A549 (cell line): ENCODE data around the gene NBL1. TPM values are rescaled to one million over a fixed set of nuclear protein-coding genes. Genes with fewer than 3 reads are reported as not detected.

Source experiments
- ATAC-seq, 2 experiments: fragments of 200-7000 bp in 1 of 2; fragments of >200 bp in 1 of 2; cut with Nextera tagmentation in 1 of 2; cut with Tn5 transposase in 1 of 2; 3 replicates each; pipeline versions ENCODE4 v1.8.0 to v1.9.1; 2018 to 2020; ENCODE audit warnings: mild to moderate bottlenecking in 1 of 2, moderate library complexity in 1 of 2
- CTCF ChIA-PET: fragments of 300-600 bp; sonication (Branson Sonifier 250); formaldehyde crosslinking; extraction: SDS; loops from one replicate; lab custom pipeline; 2021; ENCODE audit warnings: antibody characterized with exemption, inconsistent platforms; lab: Yijun Ruan, JAX
- POLR2A ChIA-PET: fragments of 350-600 bp; formaldehyde crosslinking; extraction: SDS; loops from one replicate; lab custom pipeline; 2021; ENCODE audit warnings: antibody characterized with exemption, inconsistent platforms; lab: Yijun Ruan, JAX
- DNase-seq, 2 experiments: peaks; one replicate each; pipeline versions ENCODE4 v3.0.0 to v3.0.0-alpha.2; 2011 to 2016; ENCODE audit warnings: low read depth in 1 of 2, low spot score in 1 of 2
- FAIRE-seq: peaks from 2 replicates; lab custom pipeline; 2011; peaks lifted over from hg19 to GRCh38; lab: Jason Lieb, UNC
- H3K27ac ChIP-seq, 2 experiments: fragments of >200 bp; sonication (Bioruptor Twin); formaldehyde crosslinking; 3 replicates each; pipeline ENCODE4 v1.5.1; 2016 to 2017
- H3K4me1 ChIP-seq: fragments of >200 bp; sonication (Bioruptor Twin); formaldehyde crosslinking; 3 replicates; pipeline ENCODE4 v1.6.1; 2016
- H3K4me2 ChIP-seq: fragments of >200 bp; sonication (Bioruptor Twin); formaldehyde crosslinking; 3 replicates; pipeline ENCODE4 v1.6.1; 2016
- H3K4me3 ChIP-seq: fragments of >200 bp; sonication (Bioruptor Twin); formaldehyde crosslinking; 3 replicates; pipeline ENCODE4 v1.5.1; 2016
- H3K9me3 ChIP-seq: fragments of >200 bp; sonication (Bioruptor Twin); formaldehyde crosslinking; 3 replicates; pipeline ENCODE4 v1.6.1; 2016
- CEBPB ChIP-seq, 2 experiments: fragments of >200 bp in 1 of 2; sonication (Bioruptor Twin) in 1 of 2; formaldehyde crosslinking in 1 of 2; IDR thresholded peaks; 2 replicates each; pipeline ENCODE4 v1.6.1; 2012 to 2016
- EP300 ChIP-seq, 2 experiments: fragments of >200 bp; sonication (Bioruptor Twin); formaldehyde crosslinking; IDR thresholded peaks; 2 replicates in 1 of 2; 3 replicates in 1 of 2; pipeline ENCODE4 v1.6.1; 2016 to 2017
- FOSB ChIP-seq: fragments of 250-450 bp; sonication (Bioruptor Pico); IDR thresholded peaks from 2 replicates; pipeline ENCODE4 v1.5.0; 2020; ENCODE audit warnings: mild to moderate bottlenecking, moderate library complexity
- FOXS1 ChIP-seq: fragments of 250-450 bp; sonication (Bioruptor Pico); IDR thresholded peaks from 2 replicates; pipeline ENCODE4 v1.5.0; 2020; ENCODE audit warnings: mild to moderate bottlenecking, moderate library complexity
- HOXB13 ChIP-seq: fragments of 250-450 bp; sonication (Bioruptor Pico); IDR thresholded peaks from 2 replicates; pipeline ENCODE4 v1.5.0; 2020; ENCODE audit warnings: low read depth, mild to moderate bottlenecking, moderate library complexity
- MAFK ChIP-seq: fragments of 450-650 bp; IDR thresholded peaks from 2 replicates; pipeline ENCODE4 v1.6.1; 2014; ENCODE audit not compliant: partially characterized antibody
- NPAS2 ChIP-seq: fragments of 250-450 bp; sonication (Bioruptor Pico); IDR thresholded peaks from 2 replicates; pipeline ENCODE4 v1.8.0; 2022; ENCODE audit warnings: mild to moderate bottlenecking, moderate library complexity, borderline replicate concordance
- RARB ChIP-seq: fragments of 250-450 bp; sonication (Bioruptor Pico); IDR thresholded peaks from 2 replicates; pipeline ENCODE4 v1.8.0; 2021; ENCODE audit warnings: mild to moderate bottlenecking, moderate library complexity
- RCOR1 ChIP-seq: fragments of 150-350 bp; IDR thresholded peaks from 2 replicates; pipeline ENCODE4 v1.6.1; 2014; ENCODE audit warnings: antibody characterized with exemption, low read length, low read depth
- RFX5 ChIP-seq: fragments of 450-650 bp; IDR thresholded peaks from 2 replicates; pipeline ENCODE4 v1.7.1; 2014; ENCODE audit warnings: antibody characterized with exemption, mild to moderate bottlenecking, moderate library complexity
- RNF2 ChIP-seq: fragments of 200-600 bp; sonication (generic); IDR thresholded peaks from 2 replicates; pipeline ENCODE4 v1.6.1; 2016; ENCODE audit warnings: low read depth, mild to moderate bottlenecking, antibody characterized with exemption, moderate library complexity, borderline replicate concordance
- SMC3 ChIP-seq: fragments of >200 bp; sonication (Bioruptor Twin); formaldehyde crosslinking; IDR thresholded peaks from 3 replicates; pipeline ENCODE4 v1.6.1; 2018; ENCODE audit warnings: inconsistent platforms
- TP53 ChIP-seq: fragments of 250-450 bp; sonication (Bioruptor Pico); IDR thresholded peaks from 2 replicates; pipeline ENCODE4 v1.5.0; 2021; ENCODE audit warnings: mild to moderate bottlenecking, moderate library complexity
- ZSCAN20 ChIP-seq: fragments of 250-450 bp; sonication (Bioruptor Pico); IDR thresholded peaks from 2 replicates; pipeline ENCODE4 v1.8.0; 2022; ENCODE audit warnings: mild to moderate bottlenecking, moderate library complexity
- WGBS: methylation state at CpG from one replicate; pipeline ENCODE4 v1.1.6; 2017; ENCODE audit errors: missing lambda C conversion rate; 5-methylcytosine and 5-hydroxymethylcytosine counted together
- polyA plus RNA-seq, 4 experiments: library from polyadenylated mRNA; depleted of rRNA in 3 of 4; stranded (reverse); fragments of >200 nt; fragmentation: RNase III in 1 of 4; extraction: RNeasy Plus Mini Kit Qiagen cat#74134 plus additional on column Dnase treatment in 1 of 4; gene quantifications; 2 replicates in 3 of 4; 3 replicates in 1 of 4; pipeline ENCODE4 v1.2.3, GENCODE V29; 2011 to 2017
- TF ChIP-seq, protein P1 (sequence below): fragments of 250-450 bp; sonication (Bioruptor Pico); IDR thresholded peaks from 2 replicates; pipeline ENCODE4 v1.5.0; 2020; ENCODE audit warnings: low read depth, mild to moderate bottlenecking, moderate library complexity
- TF ChIP-seq, protein P2 (sequence below): fragments of >200 bp; sonication (Bioruptor Twin); formaldehyde crosslinking; IDR thresholded peaks from 3 replicates; pipeline ENCODE4 v1.5.1; 2016
- TF ChIP-seq, protein P3 (sequence below): fragments of 200-600 bp; sonication (generic); IDR thresholded peaks from 2 replicates; pipeline ENCODE4 v1.6.1; 2016; ENCODE audit warnings: antibody characterized with exemption, mild to moderate bottlenecking, moderate library complexity
- TF ChIP-seq, protein P4 (sequence below): IDR thresholded peaks from 2 replicates; pipeline ENCODE4 v1.6.1; 2012

Gene NBL1
- polyA plus RNA-seq, 2 of the 4 experiments (the other 2 are of a cell fraction): 16.3 to 19.0 TPM

DNA sequence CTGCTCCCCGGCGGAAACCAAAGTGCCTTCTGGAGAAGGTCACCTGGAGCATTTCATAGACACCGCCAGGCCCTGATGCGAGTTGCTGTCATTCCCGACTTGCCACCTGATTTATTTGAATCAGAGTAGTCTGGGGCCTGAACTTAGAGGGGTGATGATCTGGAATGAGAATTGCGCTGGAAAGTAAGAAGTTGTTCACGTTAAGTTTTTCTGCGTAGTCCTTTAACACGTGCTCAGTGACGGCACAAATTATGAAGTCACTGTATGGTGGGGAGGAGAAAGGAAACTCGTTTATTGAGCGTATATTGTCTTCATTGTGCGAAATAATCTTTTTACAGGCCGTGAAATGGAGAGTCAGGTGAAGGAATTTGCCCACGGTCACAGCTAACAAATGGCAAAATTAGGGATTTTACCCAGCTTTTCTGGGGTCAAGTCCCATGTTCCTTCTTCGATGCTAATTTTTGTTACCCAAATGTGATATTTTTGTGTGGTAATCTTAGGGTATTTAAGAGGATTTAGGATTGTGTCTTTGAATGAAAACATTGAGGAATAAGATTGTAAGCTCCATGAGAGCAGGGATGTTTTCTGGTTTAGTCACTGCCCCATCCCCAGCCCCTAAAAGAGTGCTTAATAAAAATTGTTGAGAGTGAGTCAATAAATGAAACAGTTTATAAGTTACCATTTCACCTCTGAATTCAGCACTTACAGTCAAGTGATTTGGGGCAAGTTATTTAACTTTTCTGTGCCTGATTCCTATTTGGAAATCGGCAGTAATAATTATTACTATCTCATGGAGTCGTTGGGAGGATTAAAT lies 46.4 kb upstream of the NBL1 start:
- Histone ChIP-seq H3K4me2 (peak overlapping the region; percentile 91), H3K27ac (peak overlapping the region; percentile 98), H3K4me3 (peak overlapping the region; percentile 97), H3K4me1 (peaks cover 13% of the 10 kb centered on the region), H3K9me3 (no peaks in the 10 kb centered on the region)
- CTCF ChIA-PET: interaction anchor here (2.2 kb wide), 1 partner anchor 15 kb away, joined by 6 read pairs; no protein-coding TSS in a partner anchor
- DNase-seq: peak in 1 of 2 experiments; percentile 30
- TF ChIP-seq HOXB13 (CRISPR knock-in tag) (no peak), FOSB (no peak), RARB (CRISPR knock-in tag) (no peak), RNF2 (no peak), FOXS1 (no peak), NPAS2 (CRISPR knock-in tag) (no peak)
- TF ChIP-seq, protein P1, sequence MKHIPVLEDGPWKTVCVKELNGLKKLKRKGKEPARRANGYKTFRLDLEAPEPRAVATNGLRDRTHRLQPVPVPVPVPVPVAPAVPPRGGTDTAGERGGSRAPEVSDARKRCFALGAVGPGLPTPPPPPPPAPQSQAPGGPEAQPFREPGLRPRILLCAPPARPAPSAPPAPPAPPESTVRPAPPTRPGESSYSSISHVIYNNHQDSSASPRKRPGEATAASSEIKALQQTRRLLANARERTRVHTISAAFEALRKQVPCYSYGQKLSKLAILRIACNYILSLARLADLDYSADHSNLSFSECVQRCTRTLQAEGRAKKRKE (CRISPR knock-in tag): no peak
- TF ChIP-seq, protein P2, sequence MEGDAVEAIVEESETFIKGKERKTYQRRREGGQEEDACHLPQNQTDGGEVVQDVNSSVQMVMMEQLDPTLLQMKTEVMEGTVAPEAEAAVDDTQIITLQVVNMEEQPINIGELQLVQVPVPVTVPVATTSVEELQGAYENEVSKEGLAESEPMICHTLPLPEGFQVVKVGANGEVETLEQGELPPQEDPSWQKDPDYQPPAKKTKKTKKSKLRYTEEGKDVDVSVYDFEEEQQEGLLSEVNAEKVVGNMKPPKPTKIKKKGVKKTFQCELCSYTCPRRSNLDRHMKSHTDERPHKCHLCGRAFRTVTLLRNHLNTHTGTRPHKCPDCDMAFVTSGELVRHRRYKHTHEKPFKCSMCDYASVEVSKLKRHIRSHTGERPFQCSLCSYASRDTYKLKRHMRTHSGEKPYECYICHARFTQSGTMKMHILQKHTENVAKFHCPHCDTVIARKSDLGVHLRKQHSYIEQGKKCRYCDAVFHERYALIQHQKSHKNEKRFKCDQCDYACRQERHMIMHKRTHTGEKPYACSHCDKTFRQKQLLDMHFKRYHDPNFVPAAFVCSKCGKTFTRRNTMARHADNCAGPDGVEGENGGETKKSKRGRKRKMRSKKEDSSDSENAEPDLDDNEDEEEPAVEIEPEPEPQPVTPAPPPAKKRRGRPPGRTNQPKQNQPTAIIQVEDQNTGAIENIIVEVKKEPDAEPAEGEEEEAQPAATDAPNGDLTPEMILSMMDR: no peak
- no peak; a peak in 2 of 6 replicates for ATAC-seq
- 21% methylated on average over 15 of the region's 18 CpGs for WGBS
- FAIRE-seq: no peak
- POLR2A ChIA-PET: interaction anchor here (0.7 to 1.1 kb wide), 2 partner anchors 8 to 53 kb away, joined by 3 read pairs; no protein-coding TSS in a partner anchor

DNA sequence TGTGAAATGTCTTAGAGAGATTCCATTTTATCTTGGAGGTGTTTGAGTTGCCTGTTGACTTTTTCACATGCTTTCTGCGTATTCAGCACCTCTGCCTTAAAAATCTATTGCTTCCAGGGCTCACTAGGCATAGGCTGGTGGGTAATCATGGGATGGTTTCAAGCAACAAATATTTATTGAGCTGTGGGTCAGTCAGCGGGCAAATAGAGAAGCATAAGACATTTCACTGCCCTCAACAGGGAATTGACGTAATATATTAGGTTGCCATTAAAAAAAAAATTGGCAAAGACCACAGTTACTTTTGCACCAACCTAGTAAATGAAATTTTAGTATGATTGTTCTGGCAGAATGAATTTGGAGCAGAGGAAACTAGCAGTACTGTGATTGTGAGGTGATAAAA lies 44.3 kb upstream of the NBL1 start:
- Histone ChIP-seq H3K27ac (no peak overlapping the region), H3K4me3 (no peak overlapping the region), H3K4me2 (no peak overlapping the region), H3K9me3 (no peaks in the 10 kb centered on the region), H3K4me1 (peaks cover 13% of the 10 kb centered on the region)
- ChIA-PET CTCF (interaction anchor here (1.1 to 1.4 kb wide), 2 partner anchors 54 to 256 kb away, joined by 3 to 4 read pairs; no protein-coding TSS in a partner anchor), POLR2A (no interaction called here)
- TF ChIP-seq, protein P3, sequence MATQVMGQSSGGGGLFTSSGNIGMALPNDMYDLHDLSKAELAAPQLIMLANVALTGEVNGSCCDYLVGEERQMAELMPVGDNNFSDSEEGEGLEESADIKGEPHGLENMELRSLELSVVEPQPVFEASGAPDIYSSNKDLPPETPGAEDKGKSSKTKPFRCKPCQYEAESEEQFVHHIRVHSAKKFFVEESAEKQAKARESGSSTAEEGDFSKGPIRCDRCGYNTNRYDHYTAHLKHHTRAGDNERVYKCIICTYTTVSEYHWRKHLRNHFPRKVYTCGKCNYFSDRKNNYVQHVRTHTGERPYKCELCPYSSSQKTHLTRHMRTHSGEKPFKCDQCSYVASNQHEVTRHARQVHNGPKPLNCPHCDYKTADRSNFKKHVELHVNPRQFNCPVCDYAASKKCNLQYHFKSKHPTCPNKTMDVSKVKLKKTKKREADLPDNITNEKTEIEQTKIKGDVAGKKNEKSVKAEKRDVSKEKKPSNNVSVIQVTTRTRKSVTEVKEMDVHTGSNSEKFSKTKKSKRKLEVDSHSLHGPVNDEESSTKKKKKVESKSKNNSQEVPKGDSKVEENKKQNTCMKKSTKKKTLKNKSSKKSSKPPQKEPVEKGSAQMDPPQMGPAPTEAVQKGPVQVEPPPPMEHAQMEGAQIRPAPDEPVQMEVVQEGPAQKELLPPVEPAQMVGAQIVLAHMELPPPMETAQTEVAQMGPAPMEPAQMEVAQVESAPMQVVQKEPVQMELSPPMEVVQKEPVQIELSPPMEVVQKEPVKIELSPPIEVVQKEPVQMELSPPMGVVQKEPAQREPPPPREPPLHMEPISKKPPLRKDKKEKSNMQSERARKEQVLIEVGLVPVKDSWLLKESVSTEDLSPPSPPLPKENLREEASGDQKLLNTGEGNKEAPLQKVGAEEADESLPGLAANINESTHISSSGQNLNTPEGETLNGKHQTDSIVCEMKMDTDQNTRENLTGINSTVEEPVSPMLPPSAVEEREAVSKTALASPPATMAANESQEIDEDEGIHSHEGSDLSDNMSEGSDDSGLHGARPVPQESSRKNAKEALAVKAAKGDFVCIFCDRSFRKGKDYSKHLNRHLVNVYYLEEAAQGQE: no peak
- TF ChIP-seq SMC3 (no peak), RCOR1 (no peak), EP300 (IDR thresholded peaks at IDR 0.05) (no peak), ZSCAN20 (CRISPR knock-in tag) (no peak), MAFK (no peak), TP53 (CRISPR knock-in tag) (no peak), RFX5 (no peak), CEBPB (IDR thresholded peaks at IDR 0.05) (no peak)
- TF ChIP-seq, protein P1 (CRISPR knock-in tag): no peak
- TF ChIP-seq, protein P4, sequence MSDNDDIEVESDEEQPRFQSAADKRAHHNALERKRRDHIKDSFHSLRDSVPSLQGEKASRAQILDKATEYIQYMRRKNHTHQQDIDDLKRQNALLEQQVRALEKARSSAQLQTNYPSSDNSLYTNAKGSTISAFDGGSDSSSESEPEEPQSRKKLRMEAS: no peak
- DNase-seq (no peak), ATAC-seq (no peak), FAIRE-seq (no peak)
- WGBS: 95% methylated on average over 3 of the region's 3 CpGs
